ENCODE data around the gene PRSS57.

PRSS57 gene

GRCh38 chr19:653425-653824, 41.8 kb downstream of the PRSS57 start:
- no peaks in the 10 kb centered on the region for H3K9me3 ChIP-seq
- no peak for TF ChIP-seq CTCF (IDR thresholded peaks at IDR 0.05)
- H3K4me1 ChIP-seq (ENCODE audit: control insufficient read depth in 1 of 2, insufficient read depth in 1 of 2, low read depth in 1 of 2, low read length in 1 of 2), result no peaks in the 10 kb centered on the region
- H3K27ac ChIP-seq, result no peak overlapping the region
- H3K27me3 ChIP-seq, result no peaks in the 10 kb centered on the region
- H3K4me3 ChIP-seq (ENCODE audit: low read depth in 1 of 2, low read length in 1 of 2), result no peak overlapping the region
- H3K36me3 ChIP-seq, result peaks cover 70% of the 10 kb centered on the region

- TF ChIP-seq CTCF (IDR thresholded peaks at IDR 0.05), result no peak
- Histone ChIP-seq H3K4me1 (ENCODE audit: control insufficient read depth in 1 of 2, insufficient read depth in 1 of 2, low read depth in 1 of 2, low read length in 1 of 2) (no peaks in the 10 kb centered on the region), H3K27me3 (no peaks in the 10 kb centered on the region), H3K9me3 (no peaks in the 10 kb centered on the region), H3K4me3 (ENCODE audit: low read depth in 1 of 2, low read length in 1 of 2) (no peak overlapping the region), H3K36me3 (peaks cover 73% of the 10 kb centered on the region), H3K27ac (no peak overlapping the region)
Observed at GRCh38 chr19:652467-653389, 42.5 kb downstream of the PRSS57 start.

- no peaks in the 10 kb centered on the region for H3K4me1 ChIP-seq (ENCODE audit: control insufficient read depth in 1 of 2, insufficient read depth in 1 of 2, low read depth in 1 of 2, low read length in 1 of 2)
- H3K27ac ChIP-seq, result no peak overlapping the region
- peaks cover 74% of the 10 kb centered on the region for H3K36me3 ChIP-seq
- no peaks in the 10 kb centered on the region for H3K27me3 ChIP-seq
- H3K9me3 ChIP-seq, result no peaks in the 10 kb centered on the region
- TF ChIP-seq CTCF (IDR thresholded peaks at IDR 0.05), result no peak
- H3K4me3 ChIP-seq (ENCODE audit: low read depth in 1 of 2, low read length in 1 of 2), result no peak overlapping the region
Observed at GRCh38 chr19:651991-652390, 43.3 kb downstream of the PRSS57 start.

GRCh38 chr19:651114-651818, 44.0 kb downstream of the PRSS57 start:
- Histone ChIP-seq H3K4me3 (ENCODE audit: low read depth in 1 of 2, low read length in 1 of 2) (no peak overlapping the region), H3K27ac (no peak overlapping the region), H3K27me3 (no peaks in the 10 kb centered on the region), H3K9me3 (no peaks in the 10 kb centered on the region), H3K4me1 (ENCODE audit: control insufficient read depth in 1 of 2, insufficient read depth in 1 of 2, low read depth in 1 of 2, low read length in 1 of 2) (no peaks in the 10 kb centered on the region), H3K36me3 (peaks cover 82% of the 10 kb centered on the region)
- TF ChIP-seq CTCF (IDR thresholded peaks at IDR 0.05), result no peak

- no peak overlapping the region for H3K27ac ChIP-seq
- no peak for TF ChIP-seq CTCF (IDR thresholded peaks at IDR 0.05)
- no peaks in the 10 kb centered on the region for H3K4me1 ChIP-seq (ENCODE audit: control insufficient read depth in 1 of 2, insufficient read depth in 1 of 2, low read depth in 1 of 2, low read length in 1 of 2)
- H3K4me3 ChIP-seq (ENCODE audit: low read depth in 1 of 2, low read length in 1 of 2), result no peak overlapping the region
- peaks cover 88% of the 10 kb centered on the region for H3K36me3 ChIP-seq
- H3K27me3 ChIP-seq, result no peaks in the 10 kb centered on the region
- no peaks in the 10 kb centered on the region for H3K9me3 ChIP-seq
Observed at GRCh38 chr19:650121-650520, 45.1 kb downstream of the PRSS57 start.
